GM19023 (cell line): ENCODE measurements around the gene RPS6KC1.
"Not testable (repeated sequence)": the region's sequence is repeated elsewhere in the genome, so short reads cannot be mapped to it uniquely, and the experiment has no call there.

Experiments
- ATAC-seq: cut with Tn5 transposase; IDR thresholded peaks from one replicate; pipeline ENCODE4 v1.9.1; 2021; ENCODE audit warnings: mild to moderate bottlenecking, moderate library complexity; ENCODE audit not compliant: unreplicated experiment

RPS6KC1 gene

GRCh38 chr1:213273546-213273945 lies 222.5 kb downstream of the RPS6KC1 start:
- ATAC-seq = no peak

GRCh38 chr1:213274140-213274539 lies 223.1 kb downstream of the RPS6KC1 start:
- no peak for ATAC-seq

- ATAC-seq = no peak
Measured at GRCh38 chr1:213275293-213275692, 224.3 kb downstream of the RPS6KC1 start.

GRCh38 chr1:213276236-213276635 lies 225.2 kb downstream of the RPS6KC1 start:
- ATAC-seq = no peak

- ATAC-seq = no peak
Measured at GRCh38 chr1:213277036-213277435, 226.0 kb downstream of the RPS6KC1 start.

GRCh38 chr1:213279410-213279809 lies 228.4 kb downstream of the RPS6KC1 start:
- no peak for ATAC-seq

GRCh38 chr1:213281640-213282301 lies 230.7 kb downstream of the RPS6KC1 start:
- ATAC-seq = no peak

GRCh38 chr1:213284626-213285025 lies 233.6 kb downstream of the RPS6KC1 start:
- ATAC-seq = no peak

GRCh38 chr1:213286235-213286634 lies 235.2 kb downstream of the RPS6KC1 start:
- ATAC-seq = no peak

- ATAC-seq = no peak
Measured at GRCh38 chr1:213287987-213288386, 236.9 kb downstream of the RPS6KC1 start.

- no peak for ATAC-seq
Measured at GRCh38 chr1:213291526-213291925, 240.5 kb downstream of the RPS6KC1 start.

GRCh38 chr1:213292614-213293013 lies 241.6 kb downstream of the RPS6KC1 start:
- no peak for ATAC-seq

GRCh38 chr1:213295860-213296259 lies 244.8 kb downstream of the RPS6KC1 start:
- ATAC-seq = no peak

- no peak for ATAC-seq
Measured at GRCh38 chr1:213296558-213296957, 245.5 kb downstream of the RPS6KC1 start.

- ATAC-seq = no peak
Measured at GRCh38 chr1:213297021-213297420, 246.0 kb downstream of the RPS6KC1 start.

- no peak for ATAC-seq
Measured at GRCh38 chr1:213300433-213300832, 249.4 kb downstream of the RPS6KC1 start.

- not testable (repeated sequence) for ATAC-seq
Measured at GRCh38 chr1:213301524-213301923, 250.5 kb downstream of the RPS6KC1 start.

GRCh38 chr1:213303286-213303685 lies 252.2 kb downstream of the RPS6KC1 start:
- no peak for ATAC-seq

GRCh38 chr1:213315571-213315970 lies 264.5 kb downstream of the RPS6KC1 start:
- no peak for ATAC-seq

- ATAC-seq = not testable (repeated sequence)
Measured at GRCh38 chr1:213318458-213318857, 267.4 kb downstream of the RPS6KC1 start.

GRCh38 chr1:213320191-213320870 lies 269.3 kb downstream of the RPS6KC1 start:
- ATAC-seq = no peak
